GM23248 (cell line): Measurements from ENCODE around the gene PDE8A. TPM values are rescaled to one million over a fixed set of nuclear protein-coding genes. Genes with fewer than 3 reads are reported as not detected.

Experiments
- DNase-seq: peaks from one replicate; pipeline ENCODE4 v3.0.0-alpha.2; 2015
- H2AFZ ChIP-seq: fragments of 200-600 bp; sonication (generic); 2 replicates; pipeline ENCODE4 v1.6.1; 2016; ENCODE audit warnings: antibody characterized with exemption
- H3F3A ChIP-seq: fragments of 200-600 bp; sonication (generic); 2 replicates; pipeline ENCODE4 v1.6.1; 2016; ENCODE audit warnings: mild to moderate bottlenecking, antibody characterized with exemption, mixed run types; ENCODE audit not compliant: insufficient read depth
- H3K27ac ChIP-seq: fragments of 200-600 bp; sonication (generic); 2 replicates; pipeline ENCODE4 v1.5.1; 2016; ENCODE audit warnings: mild to moderate bottlenecking
- H3K27me3 ChIP-seq: fragments of 200-600 bp; sonication (generic); replicated peaks from 2 replicates; pipeline ENCODE4 v1.6.1; 2016; ENCODE audit warnings: mild to moderate bottlenecking; ENCODE audit not compliant: insufficient read depth
- H3K36me3 ChIP-seq: fragments of 200-600 bp; sonication (generic); 2 replicates; pipeline ENCODE4 v1.6.1; 2016; ENCODE audit warnings: low read depth, mild to moderate bottlenecking
- H3K4me1 ChIP-seq: fragments of 200-600 bp; sonication (generic); 2 replicates; pipeline ENCODE4 v1.6.1; 2016; ENCODE audit warnings: mild to moderate bottlenecking; ENCODE audit not compliant: insufficient read depth
- H3K4me2 ChIP-seq: fragments of 200-600 bp; sonication (generic); one replicate; pipeline ENCODE4 v1.6.1; 2016; ENCODE audit warnings: mild to moderate bottlenecking; ENCODE audit not compliant: unreplicated experiment
- H3K4me3 ChIP-seq: fragments of 200-600 bp; sonication (generic); 2 replicates; pipeline ENCODE4 v1.5.1; 2016; ENCODE audit warnings: mild to moderate bottlenecking
- H3K79me2 ChIP-seq: fragments of 200-600 bp; sonication (generic); 2 replicates; pipeline ENCODE4 v1.6.1; 2016; ENCODE audit warnings: mild to moderate bottlenecking; ENCODE audit not compliant: insufficient read depth
- H3K9ac ChIP-seq: fragments of 200-600 bp; sonication (generic); 2 replicates; pipeline ENCODE4 v1.6.1; 2016; ENCODE audit warnings: mild to moderate bottlenecking
- H3K9me2 ChIP-seq: fragments of 200-600 bp; sonication (generic); 2 replicates; pipeline ENCODE4 v1.6.1; 2016; ENCODE audit warnings: mixed run types, mild to moderate bottlenecking, moderate library complexity; ENCODE audit not compliant: insufficient read depth
- H3K9me3 ChIP-seq: fragments of 200-600 bp; sonication (generic); one replicate; pipeline ENCODE4 v1.6.1; 2017; ENCODE audit warnings: low read depth
- H4K20me1 ChIP-seq: fragments of 200-600 bp; sonication (generic); 2 replicates; pipeline ENCODE4 v1.6.0; 2016; ENCODE audit not compliant: insufficient read depth
- EZH2 ChIP-seq: fragments of 200-600 bp; sonication (generic); IDR thresholded peaks from 2 replicates; pipeline ENCODE4 v1.6.1; 2018; ENCODE audit warnings: antibody characterized with exemption, mild to moderate bottlenecking; ENCODE audit not compliant: insufficient read depth, poor library complexity, severe bottlenecking
- EZH2phosphoT487 ChIP-seq: fragments of 200-600 bp; sonication (generic); IDR thresholded peaks from 2 replicates; pipeline ENCODE4 v1.6.1; 2018; ENCODE audit warnings: antibody characterized with exemption, moderate library complexity, mild to moderate bottlenecking, low read depth; ENCODE audit not compliant: insufficient read depth
- WGBS, 2 experiments: methylation state at CpG; one replicate each; pipeline ENCODE4 v1.1.6; 2015 to 2017; ENCODE audit warnings: low lambda C conversion rate in 2 of 2, low coverage in 1 of 2; ENCODE audit errors: missing lambda C conversion rate in 2 of 2; 5-methylcytosine and 5-hydroxymethylcytosine counted together
- in situ Hi-C: fragments of 300-500 bp; cut with MboI; formaldehyde crosslinking; loops from 2 replicates; pipeline ENCODE4 v1.15.0; 2020
- polyA plus RNA-seq: library from polyadenylated mRNA; unstranded; fragments of >200 nt; fragmentation: Nextera tagmentation; extraction: Ambion mirVana; gene quantifications from 2 replicates; pipeline ENCODE4 v1.2.1, GENCODE V29; 2016
- total RNA-seq: library from RNA; depleted of rRNA; stranded (reverse); fragments of >200 nt; shearing (Covaris generic); gene quantifications from 2 replicates; pipeline ENCODE4 v1.2.3, GENCODE V29; 2014

Gene PDE8A
- total and polyA plus RNA-seq, 2 experiments from 2014 or later, result 13.9 to 22.7 TPM

- Histone ChIP-seq H3K27me3 (no peaks in the 10 kb centered on the region), H3K9me2 (no peaks in the 10 kb centered on the region), H3K9ac (no peak overlapping the region), H3K4me2 (no peak overlapping the region), H4K20me1 (no peaks in the 10 kb centered on the region; the same call in 1 of the 2 replicates), H3K36me3 (no peaks in the 10 kb centered on the region), H3K27ac (no peak overlapping the region), H3F3A (0 out of 2 replicates have a peak, but pooled peaks cover 11% of the 10 kb centered on the region), H3K9me3 (no peaks in the 10 kb centered on the region), H3K79me2 (peaks cover 87% of the 10 kb centered on the region), H2AFZ (no peak overlapping the region), H3K4me1 (peaks cover 9% of the 10 kb centered on the region), H3K4me3 (no peak overlapping the region)
- no peak for DNase-seq
- TF ChIP-seq EZH2, result no peak
- no peak for TF ChIP-seq EZH2phosphoT487
- in situ Hi-C loops, result no loop called here
- 85 to 87% methylated on average over 5 of the region's 5 CpGs for WGBS, 2 experiments
Observed at GRCh38 chr15:85008474-85009260, 27.0 kb downstream of the PDE8A start.

DNA sequence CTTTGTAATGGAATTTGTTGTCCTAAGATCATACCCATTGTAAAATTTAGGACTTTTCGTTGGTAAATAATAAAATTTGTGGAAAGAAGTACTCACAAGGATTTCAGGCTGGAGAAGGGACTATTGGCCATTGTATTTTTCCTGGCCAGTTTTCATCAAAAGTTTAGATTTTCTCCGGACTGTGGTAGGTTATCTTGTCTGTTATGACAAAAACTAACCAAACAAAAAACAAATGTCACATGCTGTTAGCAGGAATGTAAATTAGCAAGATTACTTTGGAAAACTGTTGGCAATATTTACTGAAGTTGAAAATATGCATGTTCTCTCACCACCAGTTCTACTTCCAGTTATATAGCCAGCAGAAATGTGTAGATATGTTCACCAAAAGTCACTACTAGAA, 27.8 kb downstream of the PDE8A start:
- Histone ChIP-seq H3K4me2 (no peak overlapping the region), H3K27me3 (no peaks in the 10 kb centered on the region), H3F3A (0 out of 2 replicates have a peak, but pooled peaks cover 11% of the 10 kb centered on the region), H3K27ac (no peak overlapping the region), H2AFZ (no peak overlapping the region), H3K4me1 (peaks cover 9% of the 10 kb centered on the region), H3K4me3 (no peak overlapping the region), H3K9me3 (no peaks in the 10 kb centered on the region), H4K20me1 (no peaks in the 10 kb centered on the region), H3K79me2 (peaks cover 87% of the 10 kb centered on the region), H3K9me2 (no peaks in the 10 kb centered on the region), H3K9ac (no peak overlapping the region), H3K36me3 (no peaks in the 10 kb centered on the region)
- no peak for DNase-seq
- TF ChIP-seq EZH2 (no peak), EZH2phosphoT487 (no peak)
- in situ Hi-C loops, result no loop called here
- 35 to 49% methylated on average over 2 of the region's 2 CpGs for WGBS, 2 experiments

- no peak for TF ChIP-seq EZH2phosphoT487
- TF ChIP-seq EZH2, result no peak
- Histone ChIP-seq H3K79me2 (peaks cover 87% of the 10 kb centered on the region), H4K20me1 (no peaks in the 10 kb centered on the region), H3K9me3 (no peaks in the 10 kb centered on the region), H3F3A (0 out of 2 replicates have a peak, but pooled peaks cover 11% of the 10 kb centered on the region), H3K4me2 (no peak overlapping the region), H3K27ac (no peak overlapping the region), H3K27me3 (no peaks in the 10 kb centered on the region), H3K4me3 (no peak overlapping the region), H3K9ac (no peak overlapping the region), H3K9me2 (no peaks in the 10 kb centered on the region), H2AFZ (no peak overlapping the region), H3K36me3 (no peaks in the 10 kb centered on the region), H3K4me1 (peaks cover 9% of the 10 kb centered on the region)
- in situ Hi-C loops, result no loop called here
- no peak for DNase-seq
Observed at GRCh38 chr15:85010071-85010385, 28.4 kb downstream of the PDE8A start.

- Histone ChIP-seq H3K9ac (no peak overlapping the region), H3K27me3 (no peaks in the 10 kb centered on the region), H3K9me2 (no peaks in the 10 kb centered on the region), H3K79me2 (peaks cover 87% of the 10 kb centered on the region), H3K9me3 (no peaks in the 10 kb centered on the region), H4K20me1 (no peaks in the 10 kb centered on the region), H3F3A (0 out of 2 replicates have a peak, but pooled peaks cover 11% of the 10 kb centered on the region), H3K36me3 (no peaks in the 10 kb centered on the region), H3K27ac (no peak overlapping the region), H2AFZ (no peak overlapping the region), H3K4me2 (no peak overlapping the region), H3K4me1 (peaks cover 9% of the 10 kb centered on the region), H3K4me3 (no peak overlapping the region)
- WGBS, 2 experiments, result 27% methylated on average over 3 of the region's 3 CpGs
- DNase-seq, result no peak
- TF ChIP-seq EZH2 (no peak), EZH2phosphoT487 (no peak)
- in situ Hi-C loops, result no loop called here
Observed at GRCh38 chr15:85010386-85011159, 28.9 kb downstream of the PDE8A start.
